Placental epithelial cell (primary cell): ENCODE data around the gene ASPRV1. TPM values are rescaled to one million over a fixed set of nuclear protein-coding genes. Genes with fewer than 3 reads are reported as not detected.

Experiments used
- total RNA-seq: library from RNA; depleted of rRNA; stranded (reverse); fragments of >200 nt; gene quantifications from 2 replicates; pipeline ENCODE4 v1.2.3, GENCODE V29; 2012

ASPRV1 gene
- total RNA-seq = 0.33 and 0.79 TPM in 2 replicates

DNA sequence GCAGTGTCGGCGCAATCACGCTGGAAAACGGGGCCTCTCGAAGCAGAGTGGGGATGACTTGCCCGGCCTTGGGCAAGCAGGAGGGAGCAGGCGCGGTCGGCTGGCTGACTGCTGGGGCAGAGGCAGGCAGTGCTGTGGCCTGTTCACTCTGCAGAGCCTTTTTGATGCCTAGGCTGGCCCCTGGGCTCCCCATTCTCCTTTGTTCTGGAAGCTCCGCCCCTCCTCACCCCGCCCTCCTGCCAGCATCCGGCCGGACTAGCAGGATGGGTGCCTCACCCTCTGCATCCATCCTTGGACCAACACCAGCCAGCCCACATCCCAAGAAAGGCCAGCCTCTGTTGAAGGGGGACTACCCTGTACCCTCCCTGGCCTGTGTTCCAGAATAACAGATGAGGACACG is at the start of gene ASPRV1:
ASPRV1 (minus strand) TSS at position 136 of the 400 bp plus-strand sequence. CDS start 195 bp downstream, outside the sequence.

DNA sequence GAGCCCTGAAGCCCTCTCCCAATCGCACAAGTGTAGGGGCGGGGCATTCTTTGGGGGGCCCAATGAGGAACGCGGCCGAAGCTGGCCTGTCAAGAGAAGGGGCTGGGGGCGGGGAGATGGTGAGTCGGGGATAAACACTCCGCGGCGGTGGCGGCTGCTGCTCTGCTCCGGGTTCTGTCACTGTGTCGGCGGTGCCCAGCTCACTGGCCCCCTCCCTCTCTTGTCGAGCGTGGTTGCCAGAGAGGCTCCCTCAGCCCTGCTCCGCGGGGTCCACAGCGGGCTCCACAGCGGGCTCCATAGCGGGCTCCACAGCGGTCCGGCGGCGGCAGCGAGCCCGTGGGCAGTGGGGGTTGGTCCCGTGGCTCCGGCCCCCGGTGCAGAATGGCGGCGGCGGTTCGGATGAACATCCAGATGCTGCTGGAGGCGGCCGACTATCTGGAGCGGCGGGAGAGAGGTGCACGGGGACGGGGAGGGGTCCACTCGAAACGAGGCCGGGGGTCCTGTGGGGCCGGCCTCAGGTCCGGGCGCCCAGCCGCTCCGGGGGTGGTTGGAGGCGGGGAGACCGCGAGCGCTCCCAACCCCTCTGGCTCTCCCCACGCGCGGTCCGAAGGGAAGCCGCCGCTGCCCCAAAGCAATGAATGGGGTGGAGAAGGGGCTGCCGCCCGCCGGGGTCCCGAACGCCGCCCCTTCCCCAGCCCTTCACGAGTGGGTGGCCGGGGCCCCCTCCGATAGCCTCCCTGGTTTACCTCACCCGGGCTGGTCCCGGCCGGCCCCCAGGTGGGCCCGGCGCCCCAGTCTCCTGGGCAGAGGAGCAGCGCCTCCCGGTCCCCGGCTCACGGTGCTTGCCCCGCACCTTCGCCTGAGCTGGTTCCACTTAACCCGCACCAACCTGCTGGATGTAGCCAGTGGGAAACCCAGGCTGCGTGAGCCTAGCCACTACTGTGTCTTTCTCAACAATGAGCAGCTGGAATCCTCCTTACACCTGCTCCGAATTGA is 46.2 kb downstream of the ASPRV1 start, which contains the start of gene MXD1:
MXD1 (plus strand) TSS at position 160 of the 996 bp plus-strand sequence; CDS start at position 382, 222 bp downstream.

Other genes starting within 250 kb of the ASPRV1 start
- gene ANXA4, start 219.5 kb downstream of the ASPRV1 start, total RNA-seq = 75.8 and 113 TPM in 2 replicates
- gene GMCL1, start 132.0 kb downstream of the ASPRV1 start, total RNA-seq = 7.1 and 9.4 TPM in 2 replicates
- gene SNRNP27, start 67.7 kb downstream of the ASPRV1 start, total RNA-seq = 20.5 and 22.8 TPM in 2 replicates
- gene MXD1, start 46.5 kb downstream of the ASPRV1 start, total RNA-seq = 5.1 and 5.5 TPM in 2 replicates
- 60.1 and 65.2 TPM in 2 replicates for gene PCBP1, start 125.8 kb upstream of the ASPRV1 start, total RNA-seq
- gene C2orf42, start 229.4 kb upstream of the ASPRV1 start, total RNA-seq = 17.8 and 19.6 TPM in 2 replicates